RPMI7951 (cell line): ENCODE results near the gene TRAPPC11. TPM values are rescaled to one million over a fixed set of nuclear protein-coding genes. Genes with fewer than 3 reads are reported as not detected.

Experiments
- DNase-seq: peaks from one replicate; pipeline ENCODE4 v3.0.0-alpha.2; 2012; ENCODE audit warnings: low read depth
- total RNA-seq: library from RNA; depleted of rRNA; stranded (reverse); fragments of >200 nt; shearing (Covaris generic); gene quantifications from 2 replicates; pipeline ENCODE4 v1.2.3, GENCODE V29; 2014

The TRAPPC11 gene
- total RNA-seq, 1 experiment from 2014 or later: 32.1 TPM

DNA sequence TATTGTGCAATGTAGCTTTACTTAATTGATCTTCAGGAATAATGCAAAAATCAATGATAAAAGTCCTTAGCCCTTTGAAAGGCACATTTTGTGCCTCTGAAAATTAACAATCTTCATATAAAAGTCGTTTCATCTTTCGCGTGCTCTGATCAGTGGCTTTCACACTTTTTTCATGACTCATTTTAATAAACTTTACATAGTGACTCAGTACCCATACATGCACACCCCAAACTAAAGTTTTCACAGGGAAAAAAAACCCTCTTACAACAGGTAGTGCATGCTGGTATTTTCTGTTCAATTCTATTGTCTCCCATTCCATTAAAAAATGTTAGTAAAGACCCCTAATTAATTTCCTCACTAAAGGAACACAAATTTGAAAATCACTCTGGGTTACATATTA lies 21.6 kb upstream of the TRAPPC11 start:
- no peak for DNase-seq

DNA sequence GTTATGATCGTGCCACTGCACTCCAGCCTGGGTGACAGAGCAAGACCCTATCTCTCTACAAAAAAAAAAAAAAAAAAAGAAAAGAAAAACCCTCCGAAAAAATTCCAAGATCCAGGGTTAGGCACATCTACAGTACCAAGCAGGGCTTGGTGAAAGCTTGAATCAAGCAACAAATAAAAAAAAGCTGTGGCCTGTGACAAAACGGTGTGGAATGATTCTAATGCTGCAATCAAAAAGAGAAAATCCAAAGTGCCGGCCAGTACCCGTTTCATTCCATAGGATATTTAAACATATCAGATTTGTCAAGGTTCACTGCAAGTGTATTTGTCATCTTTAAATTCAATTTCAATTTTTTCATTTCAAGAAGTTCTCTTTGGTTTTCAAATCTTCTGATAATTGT lies 20.7 kb upstream of the TRAPPC11 start:
- DNase-seq: no peak

DNA sequence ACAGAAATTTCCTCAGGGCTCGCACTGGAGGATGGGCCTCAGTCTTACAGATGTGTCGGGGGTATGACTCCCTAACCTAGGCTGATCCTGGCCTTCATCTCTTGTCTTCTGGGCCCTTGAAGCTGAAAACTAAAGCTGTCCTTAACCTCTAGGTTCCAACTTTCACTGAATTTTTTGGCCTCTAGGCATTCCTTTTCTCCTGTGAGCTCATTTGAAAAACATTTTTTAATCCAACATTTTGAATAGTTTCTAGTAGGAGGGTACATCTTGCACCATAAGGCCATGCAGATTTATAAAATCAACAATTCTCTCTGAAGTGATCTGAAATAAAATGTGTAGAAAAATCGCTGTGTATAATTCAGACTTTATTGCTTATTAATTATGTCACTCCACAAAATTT lies 19.8 kb upstream of the TRAPPC11 start:
- no peak for DNase-seq

DNA sequence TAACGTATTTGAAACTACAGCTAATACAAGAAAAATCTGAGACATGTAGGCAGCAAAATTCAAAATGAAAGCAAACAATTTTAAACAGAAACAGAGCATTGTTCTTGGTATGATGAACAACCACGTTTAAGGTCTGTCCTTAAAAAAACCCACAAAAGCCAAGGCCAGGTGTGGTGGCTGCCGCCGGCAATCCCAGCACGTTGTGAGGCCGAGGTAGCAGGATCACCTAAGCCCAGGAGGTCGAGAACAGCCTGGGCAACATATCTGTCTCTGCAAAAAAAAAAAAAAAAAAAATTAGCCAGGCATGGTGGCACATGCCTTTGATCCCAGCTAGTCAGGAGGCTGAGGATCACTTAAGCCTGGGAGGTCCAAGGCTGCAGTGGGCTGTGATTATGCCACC lies 13.8 kb upstream of the TRAPPC11 start:
- no peak for DNase-seq

DNA sequence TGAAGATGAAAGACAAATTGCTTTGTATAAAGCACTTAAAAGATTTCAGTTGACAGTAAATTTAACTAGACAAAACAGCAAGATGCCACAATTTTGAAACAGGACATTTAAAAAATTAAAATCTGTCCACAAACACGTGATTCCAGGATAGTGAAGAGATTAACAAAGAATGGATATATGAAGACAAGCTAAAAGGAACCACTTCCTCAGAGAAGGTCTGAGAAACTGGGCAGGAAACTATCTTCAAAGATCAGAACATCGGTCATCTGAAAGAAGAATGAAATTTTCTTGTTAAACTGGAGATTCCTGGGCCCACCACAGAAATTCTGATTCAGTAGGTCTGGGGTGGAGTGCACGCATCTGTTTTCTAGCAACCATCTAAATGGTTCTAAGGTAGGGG lies 1.5 kb upstream of the TRAPPC11 start:
- DNase-seq: no peak

DNA sequence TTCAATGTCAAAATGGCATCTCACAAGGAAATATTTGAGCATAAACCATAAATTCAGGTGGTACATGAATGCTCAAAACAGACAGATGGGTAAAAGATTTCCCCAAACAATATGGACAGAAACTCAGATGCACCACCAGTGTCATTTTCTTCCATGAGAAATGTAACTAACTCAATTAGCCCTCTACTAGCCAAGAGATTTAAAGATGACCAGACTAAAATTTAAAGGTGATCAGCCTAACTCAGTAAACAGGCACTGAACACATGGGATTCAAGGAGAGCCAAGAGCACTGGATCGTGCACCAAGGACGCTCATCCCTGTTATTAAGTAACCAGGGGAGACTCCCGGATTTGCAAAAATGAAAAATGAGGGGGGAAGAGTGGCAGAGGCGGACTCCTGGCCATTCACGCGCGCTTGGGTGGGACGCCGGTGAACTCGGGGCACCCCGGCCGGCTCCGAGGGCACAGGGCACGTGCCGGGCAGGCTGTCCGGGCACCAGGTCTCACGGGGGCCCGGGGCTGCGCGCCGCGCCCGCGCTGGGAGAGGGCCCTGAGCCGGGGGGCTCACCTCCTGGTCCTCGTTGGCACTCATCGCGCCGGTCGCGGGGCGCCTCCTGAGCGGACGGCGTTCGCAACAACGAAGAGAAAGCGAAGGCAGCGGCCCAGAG lies 598 bp upstream of the TRAPPC11 start:
- DNase-seq: peak; percentile 7

DNA sequence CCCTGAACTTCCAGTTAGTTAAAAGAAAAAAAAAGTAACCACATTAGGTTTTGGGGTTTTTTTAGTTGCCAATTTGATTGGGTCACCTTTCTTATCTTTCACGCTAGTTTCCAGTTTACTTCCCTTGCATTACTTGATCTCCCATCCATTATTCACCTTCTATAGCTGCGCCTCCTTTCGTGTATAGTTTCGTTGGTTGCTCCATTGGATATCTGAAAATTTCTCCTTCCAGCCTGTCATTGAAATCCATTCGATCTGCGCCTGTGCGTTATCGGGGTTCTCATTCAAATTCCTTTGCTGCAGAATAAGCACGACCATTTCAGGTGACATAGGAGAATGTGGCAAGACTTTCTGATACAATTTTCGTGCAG lies 764 bp downstream of the TRAPPC11 start:
- peak; percentile 0 for DNase-seq

DNA sequence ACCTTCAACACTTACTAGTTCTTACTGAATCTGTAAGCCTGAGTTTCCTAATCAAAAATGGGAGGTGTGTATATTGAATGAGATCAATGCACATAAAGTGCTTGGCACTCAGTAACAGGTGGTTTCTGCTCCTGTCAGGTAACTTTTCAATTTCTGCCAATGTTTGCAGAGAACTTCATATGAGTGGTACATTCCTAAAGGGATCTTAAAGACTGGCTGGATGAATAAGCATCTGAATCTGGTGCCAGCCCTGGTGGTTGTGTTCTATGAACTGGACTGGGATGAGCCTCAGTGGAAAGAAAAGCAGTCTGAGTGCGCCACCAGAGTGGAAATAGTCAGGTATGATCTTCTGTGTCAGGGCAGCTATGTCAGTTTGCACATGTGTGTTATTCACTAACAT lies 7.0 kb downstream of the TRAPPC11 start:
- DNase-seq: no peak

DNA sequence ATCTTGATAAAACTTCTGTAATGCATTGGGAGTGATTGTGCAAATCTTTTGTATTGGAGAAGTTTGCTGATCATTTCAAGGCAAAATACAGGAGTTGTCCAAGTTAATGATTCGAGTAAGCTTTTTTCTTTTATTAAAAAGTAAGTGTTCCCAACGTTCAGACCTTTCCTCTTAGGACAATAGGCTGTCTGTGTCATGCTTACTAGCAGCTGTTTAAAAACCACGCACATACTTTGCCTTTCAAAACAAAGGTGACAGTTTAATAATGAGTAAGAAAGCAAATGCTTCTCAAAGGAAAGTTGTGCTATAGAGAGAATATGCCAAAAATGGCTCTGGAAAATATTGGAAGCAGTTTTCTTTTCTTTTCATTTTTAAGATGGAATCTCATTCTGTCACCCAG lies 11.2 kb downstream of the TRAPPC11 start:
- DNase-seq: no peak

DNA sequence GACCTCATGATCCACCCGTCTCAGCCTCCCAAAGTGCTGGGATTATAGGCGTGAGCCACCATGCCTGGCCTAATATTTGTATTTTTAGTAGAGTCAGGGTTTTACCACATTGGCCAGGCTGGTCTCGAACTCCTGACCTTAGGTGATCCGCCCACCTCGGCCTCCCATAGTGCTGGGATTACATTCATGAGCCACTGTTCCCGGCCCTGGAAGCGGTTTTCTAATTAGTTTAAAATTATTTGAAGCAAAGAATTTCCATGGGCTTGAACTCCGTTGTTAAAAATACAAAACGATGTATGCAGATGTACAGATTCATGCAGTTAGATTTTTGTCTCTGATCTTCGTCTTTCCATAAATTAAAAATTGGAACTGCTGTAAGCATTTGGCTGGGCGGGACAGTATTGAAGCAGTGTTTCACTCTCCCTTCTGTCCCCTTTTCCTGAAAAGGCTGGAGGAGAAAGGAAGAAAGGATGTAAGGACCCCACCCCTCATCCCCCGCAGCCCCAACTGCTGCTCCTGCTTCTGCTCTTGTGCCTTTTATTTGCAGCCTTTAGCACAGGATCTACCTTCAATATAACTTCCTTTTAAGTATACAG lies 12.0 kb downstream of the TRAPPC11 start:
- DNase-seq: no peak

DNA sequence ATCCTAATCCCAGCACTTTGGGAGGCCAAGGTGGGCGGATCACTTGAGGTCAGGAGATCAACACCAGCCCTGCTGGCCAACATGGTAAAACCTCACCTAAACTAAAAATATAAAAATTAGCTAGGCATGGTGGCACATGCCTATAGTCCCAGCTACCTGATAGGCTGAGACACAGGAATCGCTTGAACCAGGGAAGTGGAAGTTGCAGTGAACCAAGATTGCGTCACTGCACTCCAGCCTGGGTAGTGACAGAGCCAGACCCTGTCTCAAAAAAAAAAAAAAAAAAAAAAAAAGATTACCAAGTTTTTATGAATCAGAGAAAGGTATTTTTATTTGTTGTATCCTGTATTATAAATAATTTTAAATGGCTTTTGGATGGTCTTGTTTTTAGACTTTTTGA lies 15.1 kb downstream of the TRAPPC11 start:
- no peak for DNase-seq

DNA sequence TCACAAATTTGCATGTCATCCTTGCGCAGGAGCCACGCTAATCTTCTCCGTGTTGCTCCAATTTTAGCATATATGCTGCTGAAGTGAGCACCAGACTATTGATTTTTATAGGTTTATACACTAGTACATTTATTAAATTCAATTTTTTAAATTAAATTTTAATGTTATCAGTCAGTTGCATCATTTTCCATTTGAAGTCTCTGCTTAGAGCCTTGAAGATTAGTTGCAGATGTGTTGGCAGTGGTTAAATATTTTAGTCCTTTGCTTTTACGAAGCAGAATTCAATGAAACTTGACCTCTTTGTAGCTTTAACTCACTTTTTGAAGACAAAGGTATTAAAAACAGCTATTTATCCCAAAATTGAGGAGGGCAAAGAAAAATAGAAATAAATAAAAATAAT lies 16.5 kb downstream of the TRAPPC11 start:
- no peak for DNase-seq

DNA sequence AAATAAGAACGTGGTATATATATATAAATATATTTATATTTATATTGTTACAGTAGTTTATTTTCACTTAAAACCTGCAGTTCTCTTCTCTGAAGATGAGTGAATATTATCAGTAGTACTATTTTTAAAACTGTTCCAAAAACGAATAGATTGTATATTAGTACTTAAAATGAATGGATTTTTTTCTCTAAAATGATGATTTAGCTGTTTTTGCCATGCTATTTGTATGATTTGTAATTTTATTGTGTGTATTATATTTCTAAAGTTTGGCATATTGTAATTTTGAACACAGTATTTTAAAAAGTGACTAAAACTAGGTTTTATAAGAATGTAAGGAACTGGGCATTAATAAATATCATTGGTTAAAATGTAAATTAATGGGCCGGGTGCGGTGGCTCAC lies 22.0 kb downstream of the TRAPPC11 start:
- no peak for DNase-seq

DNA sequence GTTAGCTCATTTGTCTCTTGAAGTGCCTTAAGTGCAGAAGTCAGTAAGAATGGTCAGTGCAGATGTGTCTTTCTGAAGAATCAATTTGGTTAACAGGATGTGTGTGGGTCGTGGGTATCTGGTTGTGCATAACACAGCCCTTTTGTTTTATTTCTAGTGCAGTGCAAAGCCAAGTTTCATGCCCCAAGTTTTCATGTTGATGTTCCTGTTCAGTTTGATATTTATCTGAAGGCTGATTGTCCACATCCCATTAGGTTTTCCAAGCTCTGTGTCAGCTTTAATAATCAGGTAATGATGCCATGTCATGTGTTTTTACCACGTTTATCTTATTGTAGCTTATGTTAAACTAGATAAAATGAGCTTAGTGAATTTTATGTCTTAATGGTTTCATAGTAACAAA lies 27.4 kb downstream of the TRAPPC11 start:
- no peak for DNase-seq

DNA sequence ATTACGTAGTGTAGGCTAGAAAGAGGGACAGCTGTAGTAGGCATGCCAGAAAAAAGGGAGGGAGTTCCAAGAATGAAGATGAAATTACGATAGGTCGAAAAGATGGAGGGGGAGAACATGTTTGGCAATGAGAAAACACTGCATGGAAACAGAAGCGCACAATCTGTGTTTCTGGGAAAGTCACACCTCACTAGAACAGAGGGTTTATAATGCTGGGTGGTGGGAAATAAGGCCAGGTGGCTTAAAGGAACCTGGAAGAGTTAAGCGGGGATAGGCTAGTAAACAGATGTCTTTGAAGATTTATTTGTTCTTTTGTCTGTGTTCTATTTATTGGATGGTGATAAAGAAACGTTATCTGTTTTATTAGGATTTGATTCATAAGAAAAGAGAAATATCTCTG lies 29.1 kb downstream of the TRAPPC11 start:
- DNase-seq: no peak

DNA sequence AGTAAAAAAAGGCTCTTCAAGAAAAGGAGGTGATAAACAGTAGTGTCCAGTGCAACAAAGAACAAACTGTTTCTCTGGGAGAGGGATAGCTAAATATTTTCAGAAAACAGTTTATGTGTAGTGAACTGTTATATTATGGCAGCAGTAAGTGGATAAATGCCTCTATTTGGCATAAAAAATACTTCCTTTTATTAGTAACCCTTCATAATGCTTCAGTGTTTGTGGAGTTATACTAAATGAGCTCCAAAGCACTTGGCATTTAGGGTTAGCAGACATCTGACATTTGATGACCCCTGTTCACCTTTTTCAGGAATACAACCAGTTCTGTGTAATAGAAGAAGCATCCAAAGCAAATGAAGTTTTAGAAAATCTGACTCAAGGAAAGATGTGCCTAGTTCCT lies 31.9 kb downstream of the TRAPPC11 start:
- DNase-seq: no peak

DNA sequence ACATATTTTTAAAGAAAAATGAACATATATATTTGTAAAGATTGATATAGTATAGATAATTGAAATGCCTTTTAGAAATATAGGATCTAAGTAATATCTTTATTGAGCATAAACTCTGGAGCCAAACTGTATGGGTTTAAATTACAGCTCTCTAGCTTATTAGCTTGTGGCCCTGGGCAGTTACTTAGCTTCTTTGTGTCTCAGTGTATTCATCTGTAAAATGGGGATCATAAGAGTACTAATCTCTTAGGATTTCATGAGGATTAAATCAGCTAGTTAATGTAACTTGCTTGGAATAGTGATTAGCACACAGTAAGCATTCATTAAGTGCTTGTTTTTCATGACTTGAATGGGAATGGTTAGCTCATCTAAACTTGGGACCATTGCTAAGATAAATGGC lies 32.8 kb downstream of the TRAPPC11 start:
- no peak for DNase-seq

DNA sequence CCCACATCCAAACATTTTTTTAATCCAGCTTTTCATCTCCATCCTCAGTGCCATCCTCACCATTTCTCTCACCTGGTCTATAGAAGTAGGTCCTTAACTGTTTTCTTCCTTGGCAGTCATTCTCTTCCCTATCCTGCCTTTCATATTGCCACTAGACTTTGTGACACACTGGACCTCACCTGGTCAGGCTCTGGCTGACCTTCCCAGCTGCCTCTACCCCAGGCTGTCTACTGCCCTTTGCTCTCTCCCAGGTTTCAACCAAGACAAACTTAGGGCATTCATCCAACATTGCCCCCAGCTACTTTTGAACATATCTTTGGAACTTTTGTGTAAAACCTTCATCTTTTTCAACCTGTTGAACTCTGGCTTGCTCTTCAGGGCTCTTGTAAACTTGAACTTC lies 39.8 kb downstream of the TRAPPC11 start:
- no peak for DNase-seq

DNA sequence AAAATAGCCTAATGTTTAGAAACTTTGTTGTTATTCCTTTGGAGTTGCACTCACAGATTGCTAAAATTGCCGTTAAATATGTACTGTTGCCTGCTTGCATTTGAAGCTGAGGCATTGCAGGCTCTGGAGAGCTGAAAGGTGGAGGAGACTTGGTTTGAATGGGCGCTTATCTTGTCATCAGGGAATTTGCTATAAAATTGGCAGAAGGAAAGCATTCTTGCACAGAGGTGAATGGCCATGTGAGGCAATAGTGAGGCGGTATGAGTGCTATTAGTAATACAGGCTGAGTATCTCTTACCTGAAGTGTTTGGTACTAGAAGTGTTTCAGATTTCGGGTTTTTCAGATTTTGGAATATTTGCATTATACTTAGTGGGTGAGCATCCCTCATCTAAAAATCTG lies 41.3 kb downstream of the TRAPPC11 start:
- DNase-seq: no peak

DNA sequence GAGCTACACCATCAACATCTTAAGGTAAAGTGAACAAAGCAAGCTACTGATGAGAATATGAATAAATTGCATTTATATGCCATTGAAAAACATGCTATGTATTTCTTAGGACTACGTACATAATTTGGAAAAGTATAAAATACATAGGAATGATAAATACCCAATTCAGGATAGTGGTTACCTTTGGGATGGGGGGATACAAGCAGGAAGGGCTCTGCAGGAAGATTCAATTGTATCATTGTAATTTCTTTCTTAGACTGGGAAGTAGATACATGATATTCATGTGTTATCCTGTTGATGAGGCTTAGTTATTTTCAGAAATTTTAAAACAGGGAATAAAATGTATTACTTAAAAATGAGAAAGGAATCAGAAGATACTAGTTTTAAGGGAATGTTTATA lies 43.4 kb downstream of the TRAPPC11 start:
- DNase-seq: no peak

DNA sequence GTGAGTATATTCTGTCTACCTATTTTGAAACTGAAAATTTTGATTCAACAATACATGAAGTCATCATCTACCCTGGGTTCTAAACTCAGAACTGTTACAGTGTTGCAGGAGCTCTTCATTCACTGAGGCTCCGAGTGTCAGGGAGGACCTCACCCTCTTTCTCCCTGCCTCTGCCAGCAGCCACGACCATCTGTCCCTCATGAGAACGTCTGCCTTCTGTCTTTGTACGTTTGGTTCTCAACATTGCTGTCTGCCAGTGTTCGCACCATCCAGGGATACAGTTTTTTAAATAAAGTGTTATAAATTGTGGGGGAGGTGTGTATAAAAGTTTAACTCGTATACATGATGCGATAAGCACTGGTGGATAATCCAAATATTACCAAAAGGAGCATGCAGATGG lies 55.5 kb downstream of the TRAPPC11 start:
- DNase-seq: no peak

DNA sequence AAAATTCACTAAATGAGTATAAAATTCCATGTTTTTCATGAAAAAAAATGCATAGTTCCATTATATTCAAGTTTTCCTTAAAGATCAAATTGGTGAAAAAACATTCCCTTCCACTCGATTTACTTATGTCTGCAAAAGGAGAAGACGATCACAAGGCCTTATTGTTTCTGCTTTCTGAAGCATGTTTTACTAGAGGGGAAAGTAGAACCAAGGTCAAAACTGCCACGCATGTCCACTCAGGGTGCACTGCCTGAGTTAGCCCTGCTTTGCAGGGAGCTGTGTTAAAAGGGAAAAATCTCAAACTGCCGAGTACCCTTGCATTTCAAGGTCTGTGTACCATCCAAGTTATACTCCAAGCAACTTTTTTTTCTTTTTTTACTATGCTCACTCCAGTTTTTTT lies 57.2 kb downstream of the TRAPPC11 start:
- DNase-seq: no peak

DNA sequence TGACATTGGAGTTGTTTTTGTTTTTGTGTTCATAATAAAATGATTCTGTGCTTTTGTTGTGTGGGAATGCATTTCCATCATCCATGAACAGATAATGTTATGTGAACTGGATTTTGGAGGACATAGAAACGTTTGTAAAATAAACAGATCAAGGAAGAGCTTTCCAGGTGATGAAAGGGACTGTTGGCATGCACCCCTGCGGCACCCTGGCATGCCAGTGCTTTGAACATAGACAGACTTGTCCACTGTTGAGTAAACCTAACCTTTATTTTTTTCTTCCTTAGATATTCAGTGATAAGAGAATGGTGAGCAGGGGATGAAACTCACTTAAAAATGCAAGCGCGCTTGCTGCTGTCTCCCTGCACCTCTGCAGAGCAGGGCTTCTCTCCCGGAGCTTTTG lies 59.8 kb downstream of the TRAPPC11 start:
- DNase-seq: no peak
